Hematopoietic multipotent progenitor cell (in vitro differentiated cells): ENCODE data around the gene ZNF320. TPM values are rescaled to one million over a fixed set of nuclear protein-coding genes. Genes with fewer than 3 reads are reported as not detected.
"Not testable (repeated sequence)": the region's sequence is repeated elsewhere in the genome, so short reads cannot be mapped to it uniquely, and the experiment has no call there.

ENCODE experiments used
- DNase-seq, 3 donors: peaks; one replicate each; pipeline ENCODE4 v3.0.0-alpha.2; 2011 to 2015; ENCODE audit warnings: low read depth in 2 of 3, low spot score in 2 of 3
- total RNA-seq: library from RNA; depleted of rRNA; stranded (reverse); fragments of >200 nt; gene quantifications from one replicate; pipeline ENCODE4 v1.2.3, GENCODE V29; 2012

Gene ZNF320
- total RNA-seq, 1 donor: 9.4 TPM

DNA sequence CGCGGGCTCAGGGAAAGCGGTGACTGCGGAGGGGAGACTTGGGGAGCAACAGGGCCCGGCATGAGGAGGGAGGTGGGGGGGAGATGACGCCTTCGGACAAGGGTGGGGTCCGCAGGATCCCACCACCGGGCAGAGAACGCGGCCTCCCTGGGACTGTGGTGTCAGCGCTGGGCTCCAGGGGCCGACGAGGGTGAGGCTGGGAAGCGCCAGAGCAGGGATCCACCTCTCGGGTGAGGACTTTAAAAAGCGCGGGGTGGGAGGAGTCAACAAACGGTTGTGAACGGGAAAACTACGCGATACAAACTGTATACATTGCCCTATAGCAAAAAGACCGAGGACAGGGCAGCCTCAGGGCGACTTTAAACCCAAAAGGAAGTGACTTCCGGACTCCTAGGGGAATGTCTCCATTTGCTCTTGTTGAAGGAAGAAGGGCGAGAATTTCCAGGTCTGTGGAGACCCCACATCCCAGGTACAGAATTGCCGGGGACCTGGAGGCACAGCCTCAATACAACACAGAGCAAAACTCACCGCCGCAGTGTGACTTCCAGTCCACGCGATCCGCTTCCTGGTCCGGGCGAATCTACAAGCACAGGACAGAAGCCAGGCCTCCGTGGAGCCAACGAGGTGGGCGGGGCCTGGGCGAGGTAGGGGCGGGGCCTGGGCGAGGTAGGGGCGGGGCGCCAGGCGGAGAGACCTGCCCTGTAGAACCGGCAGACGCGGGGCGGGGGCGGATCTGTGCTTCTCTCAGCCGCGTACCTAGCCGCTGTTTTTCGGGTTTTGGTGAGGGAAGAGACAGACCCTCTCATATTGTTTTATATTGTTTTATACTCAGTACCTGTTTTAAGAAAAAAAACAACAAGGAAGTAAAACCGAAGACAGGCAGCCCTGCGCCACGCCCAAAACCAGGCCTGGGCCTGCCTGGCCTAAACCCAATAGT lies 25.7 kb upstream of the ZNF320 start, which contains the start of gene ZNF888:
Gene ZNF888 (minus strand): TSS at position 588 of the 937 bp plus-strand sequence. CDS start 5,555 bp downstream, outside the sequence.
- DNase-seq: peak; percentile 68 to 93 (median 85)

DNA sequence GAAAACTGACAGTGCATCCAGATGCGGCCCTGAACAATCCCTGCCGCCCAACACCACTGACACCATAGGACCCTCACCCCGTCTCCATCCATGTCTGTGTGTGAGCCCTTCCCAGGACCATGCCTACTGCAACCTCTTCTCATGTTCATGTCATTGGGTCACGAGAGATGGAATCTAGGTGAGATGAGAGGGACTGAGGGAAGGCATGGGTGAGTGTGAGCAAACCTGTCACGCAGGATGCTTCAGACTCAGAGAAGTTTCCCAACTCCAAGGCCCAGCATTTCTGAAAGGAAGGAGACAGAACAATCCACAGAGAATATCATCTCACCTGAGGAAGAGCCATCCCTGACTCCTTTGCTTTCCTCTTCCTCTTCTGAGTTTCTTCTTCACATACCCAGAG lies 20.1 kb upstream of the ZNF320 start:
- DNase-seq: no peak

DNA sequence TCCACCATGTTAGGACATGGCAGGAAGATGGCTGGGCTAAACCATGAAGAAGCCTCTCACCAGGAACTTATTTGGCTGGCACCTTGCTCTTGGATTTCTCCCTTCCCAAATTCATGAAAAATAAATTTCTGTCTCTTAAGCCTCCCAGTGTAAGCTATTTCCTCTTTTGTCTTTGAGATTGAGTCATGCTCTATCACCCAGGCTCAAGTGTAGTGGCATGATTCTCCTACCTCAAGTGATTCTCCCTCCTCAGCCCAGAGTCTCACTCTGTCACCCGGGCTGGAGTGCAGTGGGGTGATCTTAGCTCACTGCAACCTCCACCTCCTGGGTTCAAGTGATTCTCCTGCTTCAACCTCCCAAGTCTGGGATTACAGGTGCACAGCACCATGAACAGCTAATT lies 13.2 kb upstream of the ZNF320 start:
- DNase-seq: no peak

DNA sequence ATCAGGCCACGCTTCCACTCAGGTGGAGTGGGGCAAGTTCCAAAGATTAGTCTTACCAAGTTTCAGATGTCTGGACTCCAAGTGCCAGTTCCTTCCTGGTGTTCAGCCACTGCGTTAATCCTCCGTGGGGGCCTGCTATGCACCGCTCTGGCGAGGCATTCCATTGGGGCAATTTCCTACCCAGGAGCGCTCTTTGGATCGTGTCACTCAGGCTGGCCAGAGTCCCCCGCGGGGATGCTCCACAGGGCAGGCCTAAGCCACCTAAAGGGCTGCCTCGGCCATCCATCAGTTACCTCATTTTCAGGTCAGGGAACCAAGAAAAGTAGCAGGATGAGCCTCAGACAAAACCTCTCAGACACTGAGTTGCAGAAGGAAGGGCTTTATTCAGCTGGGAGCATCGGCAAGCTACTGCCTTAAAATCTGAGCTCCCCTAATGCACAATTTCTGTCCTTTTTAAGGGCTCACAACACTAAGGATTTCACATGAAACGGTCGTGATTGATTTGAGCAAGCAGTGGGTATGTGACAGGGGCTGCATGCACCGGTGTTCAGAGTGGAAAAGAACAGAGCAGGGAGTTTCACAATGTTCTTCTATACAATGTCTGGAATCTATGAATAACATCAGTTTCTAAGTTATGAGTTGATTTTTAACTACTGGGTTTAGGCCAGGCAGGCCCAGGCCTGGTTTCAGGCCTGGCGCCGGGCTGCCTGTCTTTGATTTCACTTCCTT lies 6.8 kb upstream of the ZNF320 start:
- DNase-seq: not testable (repeated sequence)

DNA sequence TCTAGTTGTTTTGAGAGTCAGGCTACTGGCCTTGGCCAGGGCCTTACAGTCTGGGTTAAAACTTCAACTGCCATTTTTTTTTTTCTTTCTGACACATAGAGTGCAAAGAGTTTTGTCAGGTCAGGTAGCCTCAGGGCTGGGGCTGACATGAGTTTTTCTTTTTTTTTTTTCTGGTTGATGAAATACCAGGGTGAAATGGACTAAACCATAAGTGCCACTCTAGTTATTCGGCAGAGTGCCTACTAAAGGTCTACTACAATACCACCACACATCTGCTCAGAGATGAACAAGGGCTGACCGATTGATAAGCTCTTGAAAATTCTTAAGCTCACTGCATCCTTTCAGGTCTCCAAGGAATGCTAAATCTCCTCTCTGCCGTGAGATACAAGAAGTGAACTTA lies 4.4 kb upstream of the ZNF320 start:
- no peak for DNase-seq

DNA sequence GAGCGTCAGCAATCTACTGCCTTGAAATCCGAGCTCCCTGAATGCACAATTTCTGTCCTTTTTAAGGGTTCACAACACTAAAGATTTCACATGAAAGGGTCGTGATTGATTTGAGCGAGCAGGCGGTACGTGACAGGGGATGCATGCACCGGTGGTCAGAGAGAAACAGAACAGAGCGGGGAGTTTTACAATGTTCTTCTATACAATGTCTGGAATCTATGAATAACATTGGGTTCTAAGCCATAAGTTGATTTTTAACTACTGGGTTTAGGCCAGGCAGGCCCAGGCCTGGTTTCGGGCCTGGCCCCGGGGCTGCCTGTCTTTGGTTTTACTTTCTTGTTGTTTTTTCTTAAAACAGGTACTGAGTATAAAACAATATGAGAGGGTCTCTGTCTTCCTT lies 1.2 kb upstream of the ZNF320 start:
- DNase-seq: not testable (repeated sequence)

DNA sequence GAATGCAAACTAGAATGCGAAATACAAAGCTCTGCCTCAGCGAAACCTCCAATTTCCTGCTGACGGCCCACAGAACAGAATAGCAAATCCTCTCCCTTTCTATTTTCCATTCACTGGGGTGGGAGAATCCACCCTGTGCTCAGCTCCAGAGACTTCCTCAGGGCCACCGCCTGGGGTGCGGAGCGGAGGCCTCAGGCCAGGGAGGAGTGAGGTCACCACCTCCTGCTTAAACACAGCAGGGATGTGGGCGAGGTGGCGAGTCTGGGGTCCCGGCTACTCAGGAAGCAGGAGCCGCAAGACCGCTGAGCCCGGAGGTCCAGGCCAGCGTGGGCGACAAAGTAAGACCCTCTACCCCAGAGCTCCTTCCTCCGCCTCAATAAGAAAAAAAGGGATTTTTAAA lies 666 bp upstream of the ZNF320 start:
- no peak for DNase-seq

DNA sequence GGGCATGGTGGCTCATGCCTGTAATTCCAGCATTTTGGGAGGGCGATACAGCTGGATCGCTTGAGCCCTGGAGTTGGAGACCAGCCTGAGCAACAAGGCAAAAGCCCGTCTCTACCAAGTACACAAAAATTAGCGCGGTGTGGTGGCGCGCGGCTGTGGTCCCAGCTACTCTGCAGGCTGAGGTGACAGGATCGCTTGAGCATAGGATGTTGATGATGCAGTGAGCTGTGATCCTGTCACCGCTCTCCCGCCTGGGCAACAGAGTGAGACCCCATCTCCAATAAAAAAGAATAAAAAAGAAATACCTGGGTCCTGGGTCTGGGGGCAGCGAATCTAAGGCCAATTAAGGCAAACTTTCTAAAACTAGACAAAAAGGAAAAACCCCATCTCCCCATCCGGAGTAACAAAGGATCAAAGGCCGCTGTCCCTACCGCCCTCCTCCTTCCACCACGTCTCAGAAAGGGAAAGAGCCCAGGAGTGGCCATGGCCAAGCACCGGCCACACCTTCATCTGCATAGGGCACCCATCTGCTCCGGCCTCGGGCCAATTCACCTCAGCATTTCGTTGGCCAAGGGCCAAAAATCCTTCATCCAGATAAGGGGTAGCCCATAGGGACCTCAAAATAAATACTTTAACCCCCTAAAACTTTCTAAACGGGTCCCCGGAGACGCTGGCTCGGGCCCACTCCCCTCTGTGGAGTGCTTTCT lies 851 bp downstream of the ZNF320 start:
- peak in 1 of 3 donors; percentile 11 for DNase-seq

DNA sequence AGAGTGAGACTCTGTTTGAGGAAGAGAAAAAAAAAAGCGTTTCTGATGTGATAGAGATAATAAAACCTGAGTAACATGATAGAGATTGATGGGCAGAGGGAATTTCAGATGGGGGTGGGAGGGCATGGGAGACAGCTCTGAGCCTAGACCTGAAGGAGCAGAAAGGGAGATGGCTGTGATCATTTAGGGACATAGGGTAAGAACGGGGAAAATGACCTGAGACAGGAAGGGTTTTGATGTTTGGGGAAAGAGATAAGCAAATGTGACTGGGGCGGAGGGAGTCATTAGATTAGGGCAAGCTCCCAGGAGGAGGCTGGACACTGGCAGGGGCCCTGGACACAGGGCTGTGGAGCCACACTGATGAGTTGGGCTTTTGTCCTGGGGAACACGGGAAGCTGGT lies 6.1 kb downstream of the ZNF320 start:
- no peak for DNase-seq

DNA sequence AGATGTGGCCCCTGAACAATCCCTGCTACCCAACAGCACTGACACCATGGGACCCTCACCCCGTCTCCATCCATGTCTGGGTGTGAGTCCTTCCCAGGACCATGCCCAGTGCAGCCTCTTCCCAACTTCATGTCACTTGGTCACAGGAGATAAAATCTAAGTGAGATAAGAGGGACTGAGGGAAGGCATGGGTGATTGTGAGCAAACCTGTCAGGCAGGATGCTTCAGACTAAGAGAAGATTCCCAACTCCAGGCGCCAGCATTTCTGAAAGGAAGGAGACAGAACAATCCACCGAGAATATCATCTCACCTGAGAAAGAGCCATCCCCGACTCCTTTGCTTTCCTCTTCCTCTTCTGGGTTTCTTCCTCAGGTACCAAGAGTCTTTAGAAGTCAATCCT lies 7.5 kb downstream of the ZNF320 start:
- DNase-seq: no peak

DNA sequence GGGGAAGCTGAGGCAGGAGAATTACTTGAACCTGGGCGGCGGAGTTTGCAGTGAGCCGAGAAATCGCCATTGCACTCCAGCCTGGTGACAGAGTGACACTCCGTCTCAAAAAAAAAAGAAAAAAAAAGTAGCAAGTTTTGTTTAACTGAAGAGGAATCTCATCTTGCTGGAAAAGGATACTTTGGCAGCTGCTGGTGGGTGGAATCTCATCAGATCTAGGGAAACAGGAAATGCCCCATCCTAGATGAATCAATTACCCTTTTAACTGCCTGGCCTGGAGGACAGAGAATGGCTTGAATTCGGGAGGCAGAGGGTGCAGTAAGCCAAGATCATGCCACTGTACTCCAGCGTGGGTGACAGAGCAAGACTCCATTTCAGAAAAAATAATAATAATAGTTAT lies 8.4 kb downstream of the ZNF320 start:
- no peak for DNase-seq

DNA sequence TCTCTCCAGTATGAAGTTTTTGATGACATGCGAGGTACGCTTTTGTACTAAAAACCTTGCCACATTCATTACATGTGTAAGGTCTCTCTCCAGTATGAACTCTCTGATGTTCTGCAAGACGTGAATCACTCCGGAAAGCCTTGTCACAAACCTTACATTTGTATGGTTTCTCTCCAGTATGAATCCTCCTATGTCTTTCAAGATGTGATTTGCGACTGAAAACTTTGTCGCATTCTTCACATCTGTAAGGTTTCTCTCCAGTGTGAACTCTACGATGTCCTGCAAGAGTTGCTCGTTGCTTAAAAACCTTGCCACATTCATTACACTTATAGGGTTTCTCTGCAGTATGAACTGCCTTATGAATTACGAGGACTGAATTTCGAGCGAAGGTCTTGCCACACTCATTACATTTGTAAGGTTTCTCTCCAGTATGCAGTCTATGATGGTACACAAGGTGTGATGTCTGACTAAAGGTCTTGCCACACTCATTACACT lies 16.5 kb downstream of the ZNF320 start:
- DNase-seq: no peak

DNA sequence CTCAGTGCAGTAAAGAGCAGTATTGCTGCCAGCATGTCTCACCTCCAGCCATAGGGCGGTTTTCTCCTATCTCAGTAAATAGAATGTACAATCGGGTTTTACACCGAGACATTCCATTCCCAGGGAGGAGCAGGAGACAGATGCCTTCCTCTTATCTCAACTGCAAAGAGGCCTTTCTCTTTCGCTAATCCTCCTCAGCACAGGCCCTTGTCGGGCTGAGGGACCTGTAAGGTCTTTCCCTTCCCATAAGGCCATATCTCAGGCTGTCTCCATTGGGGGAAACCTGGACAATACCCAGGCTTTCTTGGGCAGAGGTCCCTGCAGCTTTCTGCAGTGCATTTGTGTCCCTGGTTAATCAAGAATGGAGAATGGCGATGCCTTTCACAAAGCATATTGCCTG lies 24.4 kb downstream of the ZNF320 start:
- not testable (repeated sequence) for DNase-seq

DNA sequence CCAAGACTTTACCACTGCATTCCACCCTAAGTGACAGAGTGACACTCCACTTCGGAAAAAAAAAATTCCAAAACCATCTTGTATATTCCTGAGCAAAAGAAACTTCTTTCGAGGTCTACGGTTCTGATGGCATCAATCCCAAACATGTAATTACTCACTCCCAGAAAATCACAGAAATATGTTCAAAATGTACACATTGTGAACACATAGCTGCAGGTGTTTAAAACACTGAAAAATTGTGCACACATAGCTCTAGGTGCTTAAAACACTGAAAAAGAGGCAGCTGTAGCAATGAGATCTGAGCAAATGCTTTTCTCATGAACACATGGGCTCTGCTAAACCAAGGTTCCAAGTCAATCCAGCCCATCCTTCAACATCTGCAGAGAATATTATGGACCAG lies 26.0 kb downstream of the ZNF320 start:
- DNase-seq: no peak

DNA sequence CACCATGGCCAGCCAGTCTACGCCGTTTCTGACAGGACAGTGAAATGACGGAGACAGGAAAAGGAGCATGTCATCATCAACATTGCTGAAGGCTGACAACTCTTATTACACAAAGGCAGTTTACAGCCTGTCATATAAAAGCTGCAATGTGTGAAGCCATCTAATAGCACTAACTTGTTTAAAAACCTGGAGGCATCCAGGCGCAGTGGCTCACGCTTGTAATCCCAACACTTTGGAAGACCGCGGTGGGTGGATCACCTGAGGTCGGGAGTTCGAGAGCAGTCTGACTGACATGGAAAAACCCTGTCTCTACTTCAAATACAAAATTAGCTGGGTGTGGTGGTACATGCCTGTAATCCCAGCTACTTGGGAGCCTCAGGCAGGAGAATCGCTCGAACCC lies 29.4 kb downstream of the ZNF320 start:
- DNase-seq: not testable (repeated sequence)

DNA sequence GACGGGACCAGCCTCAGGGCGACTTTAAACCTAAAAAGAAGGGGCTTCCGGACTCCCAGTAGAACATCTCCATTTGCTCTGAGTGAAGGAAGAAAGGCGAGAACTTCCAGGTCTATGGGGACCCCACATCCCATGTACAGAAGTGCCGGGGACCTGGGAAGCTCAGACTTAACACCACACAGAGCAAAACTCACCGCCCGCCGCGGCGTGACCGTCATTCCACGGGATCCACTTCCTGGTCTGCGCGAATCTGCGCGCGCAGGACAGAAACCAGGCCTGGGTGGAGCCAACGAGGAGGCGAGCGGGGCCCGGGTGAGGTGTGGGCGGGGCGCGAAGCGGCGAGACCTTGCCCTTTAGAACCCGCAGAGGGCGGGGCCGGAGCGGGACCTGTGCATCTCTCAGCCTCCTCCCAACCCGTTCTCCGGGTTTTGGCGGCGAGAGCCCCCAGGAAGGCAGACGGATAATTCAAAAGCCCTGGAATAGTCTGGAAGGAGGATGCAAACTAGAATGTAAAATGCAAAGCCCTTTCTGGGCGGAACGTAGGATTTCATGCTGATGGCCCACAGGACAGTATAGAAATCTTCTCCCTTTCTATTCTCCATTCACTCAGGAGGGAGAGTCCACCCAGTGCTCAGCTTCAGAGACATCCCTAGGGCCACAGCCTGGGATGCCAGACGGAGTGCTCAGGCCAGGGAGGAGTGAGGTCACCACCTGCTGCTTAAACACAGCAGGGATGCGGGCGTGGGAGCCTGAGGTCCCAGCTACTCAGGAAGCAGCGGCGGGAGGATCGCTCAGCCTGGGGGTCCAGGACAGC lies 39.9 kb downstream of the ZNF320 start, which contains the start of gene ZNF468:
Gene ZNF468 (minus strand): TSS at position 242 of the 814 bp plus-strand sequence. CDS start 3,347 bp downstream, outside the sequence.
- DNase-seq: peak; percentile 16 to 74 (median 63)

DNA sequence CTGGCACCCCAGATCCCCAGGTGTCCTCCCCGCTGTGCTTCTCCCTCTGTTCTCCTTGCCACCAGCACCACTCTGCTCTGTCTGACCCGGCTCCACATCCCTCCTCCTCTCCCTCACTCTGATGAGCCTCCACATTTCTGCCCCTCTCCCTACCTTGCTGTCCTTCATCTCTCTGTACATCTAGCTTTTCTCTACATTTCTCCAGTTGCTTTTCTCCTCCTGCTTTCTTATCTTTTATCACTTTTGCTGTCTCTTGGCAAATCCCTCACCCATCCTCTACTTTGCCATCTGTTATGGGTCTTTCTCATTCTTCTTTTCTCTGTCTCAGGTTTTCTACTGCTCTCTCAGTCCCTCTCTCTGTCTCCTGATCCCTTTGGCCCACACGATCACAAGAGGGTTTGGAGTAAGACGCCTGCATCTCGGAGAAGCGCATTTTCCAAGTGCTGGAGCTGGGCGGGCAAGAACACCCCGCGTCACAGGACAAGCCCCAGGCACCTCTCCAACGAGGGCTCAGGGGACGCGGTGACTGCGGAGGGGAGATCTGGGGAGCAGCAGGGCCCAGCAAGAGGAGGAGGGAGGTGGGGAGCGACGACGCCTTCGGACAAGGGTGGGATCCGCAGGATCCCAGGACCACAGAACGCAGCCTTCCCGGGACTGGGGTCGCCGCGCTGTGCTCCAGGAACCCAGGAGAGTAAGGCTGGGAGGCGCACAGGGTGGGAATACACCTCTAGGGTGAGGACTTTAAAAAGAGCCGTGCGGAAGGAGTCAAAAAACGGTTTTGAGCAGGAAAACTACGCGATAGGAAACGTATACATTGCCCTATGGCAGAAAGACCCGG lies 40.7 kb downstream of the ZNF320 start:
- DNase-seq: not testable (repeated sequence)
